ENCODE measurements around the gene RAD54L. TPM values are rescaled to one million over a fixed set of nuclear protein-coding genes. Genes with fewer than 3 reads are reported as not detected.

Gene RAD54L
- total and polyA plus RNA-seq, 4 donors = 0.08 to 8.8 (median 0.51) TPM

DNA sequence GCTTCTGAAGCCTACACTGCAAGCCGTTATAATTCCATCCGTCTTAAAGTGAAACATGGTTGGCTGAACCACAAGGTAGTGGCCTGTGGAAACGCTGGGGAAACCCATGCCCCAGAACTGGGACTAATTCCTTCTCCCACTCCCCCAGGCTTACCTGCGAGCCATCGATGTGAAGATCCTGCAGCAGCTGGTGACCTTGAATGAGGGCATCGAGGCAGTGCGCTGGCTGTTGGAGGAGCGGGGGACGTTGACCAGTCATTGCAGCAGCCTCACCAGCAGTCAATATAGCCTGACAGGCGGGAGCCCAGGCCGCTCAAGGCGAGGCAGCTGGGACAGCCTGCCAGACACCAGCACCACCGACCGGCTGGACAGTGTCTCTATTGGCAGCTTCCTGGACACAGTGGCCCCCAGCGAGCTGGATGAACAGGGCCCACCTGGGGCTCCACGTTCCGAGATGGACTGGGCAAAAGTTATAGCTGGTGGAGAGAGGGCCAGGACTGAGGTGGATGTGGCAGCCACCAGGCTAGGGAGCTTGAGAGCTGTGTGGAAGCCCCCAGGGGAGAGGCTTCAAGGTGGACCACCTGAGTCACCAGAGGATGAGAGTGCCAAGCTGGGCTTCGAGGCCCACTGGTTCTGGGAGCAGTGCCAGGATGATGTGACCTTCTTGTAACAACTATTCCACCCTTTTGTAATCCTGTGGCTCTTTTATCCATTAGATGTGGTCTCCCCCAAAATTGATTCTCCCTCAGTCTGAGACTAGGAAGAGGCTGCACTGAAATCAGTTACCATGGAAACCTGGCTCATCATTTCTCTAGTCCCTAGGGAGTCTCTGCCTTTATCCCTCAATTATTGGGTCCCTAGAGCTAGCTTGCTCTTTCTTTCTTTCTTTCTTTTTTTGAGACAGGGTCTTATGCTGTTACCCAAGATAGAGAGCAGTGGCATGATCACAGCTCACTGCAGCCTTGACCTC lies 27.7 kb upstream of the RAD54L start:
- TF ChIP-seq, protein P1, sequence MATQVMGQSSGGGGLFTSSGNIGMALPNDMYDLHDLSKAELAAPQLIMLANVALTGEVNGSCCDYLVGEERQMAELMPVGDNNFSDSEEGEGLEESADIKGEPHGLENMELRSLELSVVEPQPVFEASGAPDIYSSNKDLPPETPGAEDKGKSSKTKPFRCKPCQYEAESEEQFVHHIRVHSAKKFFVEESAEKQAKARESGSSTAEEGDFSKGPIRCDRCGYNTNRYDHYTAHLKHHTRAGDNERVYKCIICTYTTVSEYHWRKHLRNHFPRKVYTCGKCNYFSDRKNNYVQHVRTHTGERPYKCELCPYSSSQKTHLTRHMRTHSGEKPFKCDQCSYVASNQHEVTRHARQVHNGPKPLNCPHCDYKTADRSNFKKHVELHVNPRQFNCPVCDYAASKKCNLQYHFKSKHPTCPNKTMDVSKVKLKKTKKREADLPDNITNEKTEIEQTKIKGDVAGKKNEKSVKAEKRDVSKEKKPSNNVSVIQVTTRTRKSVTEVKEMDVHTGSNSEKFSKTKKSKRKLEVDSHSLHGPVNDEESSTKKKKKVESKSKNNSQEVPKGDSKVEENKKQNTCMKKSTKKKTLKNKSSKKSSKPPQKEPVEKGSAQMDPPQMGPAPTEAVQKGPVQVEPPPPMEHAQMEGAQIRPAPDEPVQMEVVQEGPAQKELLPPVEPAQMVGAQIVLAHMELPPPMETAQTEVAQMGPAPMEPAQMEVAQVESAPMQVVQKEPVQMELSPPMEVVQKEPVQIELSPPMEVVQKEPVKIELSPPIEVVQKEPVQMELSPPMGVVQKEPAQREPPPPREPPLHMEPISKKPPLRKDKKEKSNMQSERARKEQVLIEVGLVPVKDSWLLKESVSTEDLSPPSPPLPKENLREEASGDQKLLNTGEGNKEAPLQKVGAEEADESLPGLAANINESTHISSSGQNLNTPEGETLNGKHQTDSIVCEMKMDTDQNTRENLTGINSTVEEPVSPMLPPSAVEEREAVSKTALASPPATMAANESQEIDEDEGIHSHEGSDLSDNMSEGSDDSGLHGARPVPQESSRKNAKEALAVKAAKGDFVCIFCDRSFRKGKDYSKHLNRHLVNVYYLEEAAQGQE (IDR thresholded peaks at IDR 0.05) = no peak
- TF ChIP-seq FOXA1 (IDR thresholded peaks at IDR 0.05) (no peak), FOXA2 (IDR thresholded peaks at IDR 0.05) (no peak), TAF1 (conservative IDR thresholded peaks at IDR 0.05) (no peak), HNF4A (conservative IDR thresholded peaks at IDR 0.05) (no peak), JUND (IDR thresholded peaks at IDR 0.05) (no peak), EGR1 (IDR thresholded peaks at IDR 0.05; ENCODE audit: low read depth in 2 of 2) (no peak), RAD21 (IDR thresholded peaks at IDR 0.05) (no peak), NR2F2 (IDR thresholded peaks at IDR 0.05) (no peak)
- TF ChIP-seq, protein P2, sequence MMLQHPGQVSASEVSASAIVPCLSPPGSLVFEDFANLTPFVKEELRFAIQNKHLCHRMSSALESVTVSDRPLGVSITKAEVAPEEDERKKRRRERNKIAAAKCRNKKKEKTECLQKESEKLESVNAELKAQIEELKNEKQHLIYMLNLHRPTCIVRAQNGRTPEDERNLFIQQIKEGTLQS (IDR thresholded peaks at IDR 0.05) = no peak
- TF ChIP-seq, protein P3, sequence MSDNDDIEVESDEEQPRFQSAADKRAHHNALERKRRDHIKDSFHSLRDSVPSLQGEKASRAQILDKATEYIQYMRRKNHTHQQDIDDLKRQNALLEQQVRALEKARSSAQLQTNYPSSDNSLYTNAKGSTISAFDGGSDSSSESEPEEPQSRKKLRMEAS (IDR thresholded peaks at IDR 0.05) = no peak
- Histone ChIP-seq H3K27ac (ENCODE audit: low read depth in 1 of 2, low read length in 2 of 2) (no peak overlapping the region), H3K27me3 (ENCODE audit: control insufficient read depth in 4 of 4, insufficient read depth in 4 of 4, low read length in 3 of 4) (no peaks in the 10 kb centered on the region), H3K4me3 (ENCODE audit: low read depth in 1 of 3, low read length in 3 of 3) (no peak overlapping the region), H3K9ac (ENCODE audit: low read depth in 1 of 2, low read length in 2 of 2) (no peak overlapping the region), H3K9me3 (ENCODE audit: control insufficient read depth in 4 of 4, low read length in 3 of 4) (no peaks in the 10 kb centered on the region), H3K36me3 (ENCODE audit: control insufficient read depth in 4 of 4, insufficient read depth in 3 of 4, low read depth in 1 of 4, low read length in 3 of 4) (no peaks in the 10 kb centered on the region), H3K4me1 (ENCODE audit: control insufficient read depth in 4 of 4, insufficient read depth in 4 of 4, low read length in 3 of 4) (peaks cover 0 to 2% (median 0%) of the 10 kb centered on the region in 4 donors)
- 82% methylated on average over 18 of the region's 18 CpGs for WGBS
- no peak for DNase-seq (ENCODE audit: low spot score)

DNA sequence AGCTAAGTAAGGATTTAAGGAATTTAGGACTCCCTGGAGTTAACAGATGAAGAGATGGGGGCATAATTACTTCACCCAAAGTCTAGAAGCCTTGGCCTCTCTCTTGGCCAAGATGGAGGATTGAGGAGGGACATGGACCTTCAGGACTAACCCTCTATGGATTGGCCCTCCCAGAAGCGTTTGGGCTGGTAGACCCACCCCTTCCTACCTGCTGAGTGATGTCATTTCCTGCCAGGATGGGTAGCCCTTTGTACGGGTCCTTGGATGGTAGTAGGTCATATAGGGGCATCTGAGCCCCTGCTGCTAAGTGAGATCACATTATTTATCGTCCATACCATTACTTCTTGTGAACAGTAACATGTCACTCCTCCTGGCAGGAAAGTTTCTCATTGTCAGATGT lies 26.8 kb upstream of the RAD54L start:
- Histone ChIP-seq H3K27ac (ENCODE audit: low read depth in 1 of 2, low read length in 2 of 2) (no peak overlapping the region), H3K36me3 (ENCODE audit: control insufficient read depth in 4 of 4, insufficient read depth in 3 of 4, low read depth in 1 of 4, low read length in 3 of 4) (no peaks in the 10 kb centered on the region), H3K9me3 (ENCODE audit: control insufficient read depth in 4 of 4, low read length in 3 of 4) (no peaks in the 10 kb centered on the region), H3K4me3 (ENCODE audit: low read depth in 1 of 3, low read length in 3 of 3) (no peak overlapping the region), H3K9ac (ENCODE audit: low read depth in 1 of 2, low read length in 2 of 2) (no peak overlapping the region), H3K4me1 (ENCODE audit: control insufficient read depth in 4 of 4, insufficient read depth in 4 of 4, low read length in 3 of 4) (peaks cover 0 to 2% (median 0%) of the 10 kb centered on the region in 4 donors), H3K27me3 (ENCODE audit: control insufficient read depth in 4 of 4, insufficient read depth in 4 of 4, low read length in 3 of 4) (no peaks in the 10 kb centered on the region)
- no peak for DNase-seq (ENCODE audit: low spot score)
- TF ChIP-seq HNF4A (conservative IDR thresholded peaks at IDR 0.05) (no peak), HNF4G (IDR thresholded peaks at IDR 0.05) (no peak), SP1 (IDR thresholded peaks at IDR 0.05) (no peak), TAF1 (conservative IDR thresholded peaks at IDR 0.05) (no peak), FOXA2 (IDR thresholded peaks at IDR 0.05) (no peak)
- TF ChIP-seq, protein P1 (IDR thresholded peaks at IDR 0.05) = no peak
- WGBS = 85% methylated on average over 3 of the region's 3 CpGs
